Endometrial microvascular endothelial cells (primary cell): ENCODE results near the gene SLC18A2. TPM values are rescaled to one million over a fixed set of nuclear protein-coding genes. Genes with fewer than 3 reads are reported as not detected.

ENCODE experiments used
- in situ Hi-C: cut with HindIII; loops from 2 replicates; pipeline ENCODE4 v1.10.0; 2017; ENCODE audit warnings: low sequenced_read_pairs, low pct_unique_long_range_greater_than_20kb; ENCODE audit errors: inconsistent ontology term
- total RNA-seq: library from RNA; depleted of rRNA; stranded (reverse); fragments of >200 nt; gene quantifications from one replicate; pipeline ENCODE4 v1.2.3, GENCODE V29; 2015; ENCODE audit errors: inconsistent ontology term

Gene SLC18A2
- total RNA-seq: not detected

DNA sequence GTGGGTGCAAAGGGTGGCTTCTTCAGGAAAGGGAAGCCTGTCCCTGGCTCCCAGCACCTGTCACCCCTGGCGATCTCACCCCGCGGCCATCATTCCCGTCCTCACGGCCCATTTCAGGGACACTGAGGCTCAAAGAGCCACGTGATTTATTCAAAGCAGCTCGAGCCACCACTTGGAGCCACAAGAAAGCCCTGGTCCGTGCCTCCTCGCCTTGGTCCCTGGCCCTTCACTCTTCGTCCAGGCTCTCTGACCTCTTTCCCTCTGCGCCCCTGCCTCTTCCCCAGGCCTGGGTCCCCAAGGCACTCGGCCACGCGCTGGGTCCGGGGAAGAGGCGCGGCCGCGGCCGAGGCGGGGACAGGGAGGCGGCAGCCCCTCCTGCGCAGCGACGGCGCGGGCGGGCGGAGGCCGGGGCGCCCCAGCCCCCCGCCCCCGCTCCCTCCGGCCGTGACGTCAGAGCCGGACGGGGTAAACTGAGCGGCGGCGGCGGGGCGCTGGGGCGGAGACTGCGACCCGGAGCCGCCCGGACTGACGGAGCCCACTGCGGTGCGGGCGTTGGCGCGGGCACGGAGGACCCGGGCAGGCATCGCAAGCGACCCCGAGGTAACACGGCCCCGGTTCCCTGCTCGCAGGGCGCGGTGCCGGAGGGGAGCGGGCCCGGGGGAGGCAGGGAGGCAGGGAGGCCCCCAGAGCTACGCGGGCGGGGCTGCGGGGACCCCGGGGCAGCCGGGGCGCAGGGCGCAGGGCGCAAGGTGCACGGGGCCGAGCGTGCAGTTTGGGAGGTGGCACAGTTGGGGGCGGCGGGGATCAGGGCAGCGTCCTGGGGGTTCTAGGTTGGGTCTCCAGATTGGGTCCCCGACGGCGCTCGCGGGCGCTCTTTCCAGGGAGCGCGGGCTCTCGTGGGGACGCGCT, at the start of gene SLC18A2:
Gene SLC18A2 (plus strand): TSS at position 494 of the 909 bp plus-strand sequence. CDS start 580 bp downstream, outside the sequence.
- in situ Hi-C loops: no loop called here

DNA sequence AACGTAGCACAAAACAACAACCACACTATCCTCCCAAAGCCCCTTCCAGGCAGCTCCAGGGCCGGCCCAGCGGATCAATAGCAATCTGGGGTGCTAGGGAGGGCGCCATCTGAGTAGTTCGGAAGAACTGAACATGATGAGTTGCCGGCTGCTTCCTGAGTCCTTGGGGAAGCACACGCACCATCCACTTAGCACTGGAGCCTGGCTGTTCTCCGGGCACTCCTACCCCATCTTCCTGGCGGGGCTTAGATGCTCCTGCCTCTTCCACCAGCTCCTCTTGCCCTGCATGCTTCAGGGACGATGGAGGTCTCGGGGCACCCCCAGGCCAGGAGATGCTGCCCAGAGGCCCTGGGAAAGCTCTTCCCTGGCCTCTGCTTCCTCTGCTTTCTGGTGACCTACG, 43.7 kb upstream of the SLC18A2 start, which contains the start of gene KCNK18:
Gene KCNK18 (plus strand): TSS at position 301 of the 400 bp plus-strand sequence. CDS start 0 bp downstream, at position 301.
- in situ Hi-C loops: no loop called here

DNA sequence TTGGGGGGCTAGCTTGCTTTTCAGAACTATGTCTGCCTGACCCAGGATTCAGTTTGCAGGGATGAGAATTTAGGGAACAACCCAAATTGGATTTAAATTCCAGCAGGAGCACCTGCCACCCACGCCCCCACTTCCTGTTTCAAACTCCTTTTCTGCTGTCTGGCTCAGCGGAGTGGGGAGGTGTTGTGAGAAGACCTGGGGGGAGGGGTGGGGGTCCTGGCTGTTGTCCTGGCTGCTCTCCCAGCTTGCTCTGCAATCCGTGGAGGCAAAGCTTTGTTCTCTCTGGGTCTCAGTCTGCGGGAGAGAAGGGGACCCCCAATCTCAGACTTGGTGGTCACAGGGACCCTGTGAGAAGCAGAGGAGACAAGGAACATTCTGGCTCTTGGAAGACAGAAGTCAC, 42.8 kb upstream of the SLC18A2 start:
- in situ Hi-C loops: no loop called here

DNA sequence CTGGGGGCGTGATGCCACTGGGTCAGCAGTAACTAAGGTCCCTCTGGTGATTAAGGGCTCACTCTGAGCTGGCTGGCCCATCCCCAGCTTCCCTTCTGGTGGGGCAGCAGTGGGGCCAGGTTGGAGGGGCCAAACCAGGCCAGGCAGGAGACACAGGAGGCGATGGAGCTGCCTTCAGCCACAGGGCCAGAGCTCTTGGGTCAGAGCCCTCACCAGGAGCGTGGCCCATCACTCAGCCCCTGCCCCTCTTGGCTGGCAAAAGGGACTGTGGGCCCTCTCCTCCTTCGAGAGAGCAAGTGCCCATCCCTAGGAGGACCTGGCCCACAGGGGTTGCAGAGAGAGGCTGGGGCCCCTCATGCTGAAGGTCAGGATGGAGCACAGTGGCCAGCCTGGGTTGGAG, 39.1 kb upstream of the SLC18A2 start:
- in situ Hi-C loops: no loop called here

DNA sequence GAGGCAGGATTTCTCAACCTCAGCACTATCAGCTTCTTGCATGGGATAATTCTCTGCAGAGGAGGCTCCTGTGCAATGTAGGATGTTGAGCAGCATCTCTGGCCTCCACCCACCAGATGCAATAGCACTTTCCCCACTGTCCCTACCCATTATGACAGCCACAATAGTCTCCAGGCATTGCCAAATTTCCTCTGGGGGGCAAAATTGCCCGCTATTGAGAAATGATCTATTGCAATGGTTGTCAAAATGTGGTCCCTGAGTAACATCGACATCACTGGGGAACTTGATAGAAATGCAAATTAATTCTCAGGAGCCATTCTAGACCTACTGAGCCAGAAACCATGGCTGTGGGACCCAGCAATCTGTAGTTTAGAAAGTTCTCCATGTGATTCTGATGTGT, 36.6 kb upstream of the SLC18A2 start:
- in situ Hi-C loops: no loop called here

DNA sequence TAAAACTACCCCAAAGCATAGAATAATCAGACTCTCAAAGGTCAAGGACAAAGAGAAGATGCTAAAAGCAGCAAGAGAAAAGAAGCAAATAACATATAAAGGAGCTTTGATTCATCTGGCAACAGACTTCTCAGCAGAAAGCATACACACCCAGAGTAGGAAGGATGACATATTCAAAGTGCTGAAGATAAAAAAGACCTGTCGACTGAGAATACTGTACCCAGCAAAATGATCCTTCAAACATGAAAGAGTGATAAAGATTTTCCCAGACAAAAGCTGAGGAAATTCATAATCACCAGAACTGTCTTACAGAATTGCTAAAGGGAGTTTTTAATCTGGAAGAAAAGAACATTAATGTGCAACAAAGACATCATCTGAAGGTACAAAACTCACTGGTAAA, 28.7 kb upstream of the SLC18A2 start:
- in situ Hi-C loops: no loop called here

DNA sequence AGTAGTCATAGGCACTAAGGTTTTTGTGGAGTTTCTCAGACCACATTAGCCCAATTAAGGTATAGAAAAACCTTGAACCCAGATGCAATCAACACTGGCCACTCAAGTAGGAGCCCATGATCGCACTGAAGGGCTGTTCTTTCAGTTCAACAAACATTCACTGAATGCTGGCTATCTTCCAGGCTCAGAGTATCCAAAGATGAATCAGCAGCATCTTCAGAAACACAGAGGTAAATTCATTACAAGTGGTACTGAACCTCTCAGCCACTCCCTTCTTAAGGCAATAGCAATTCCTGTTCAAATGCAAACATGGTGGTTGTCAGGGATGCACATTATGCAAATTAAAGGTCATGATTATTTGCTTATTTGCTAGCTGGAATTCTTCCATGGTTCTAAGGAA, 26.5 kb upstream of the SLC18A2 start:
- in situ Hi-C loops: no loop called here

DNA sequence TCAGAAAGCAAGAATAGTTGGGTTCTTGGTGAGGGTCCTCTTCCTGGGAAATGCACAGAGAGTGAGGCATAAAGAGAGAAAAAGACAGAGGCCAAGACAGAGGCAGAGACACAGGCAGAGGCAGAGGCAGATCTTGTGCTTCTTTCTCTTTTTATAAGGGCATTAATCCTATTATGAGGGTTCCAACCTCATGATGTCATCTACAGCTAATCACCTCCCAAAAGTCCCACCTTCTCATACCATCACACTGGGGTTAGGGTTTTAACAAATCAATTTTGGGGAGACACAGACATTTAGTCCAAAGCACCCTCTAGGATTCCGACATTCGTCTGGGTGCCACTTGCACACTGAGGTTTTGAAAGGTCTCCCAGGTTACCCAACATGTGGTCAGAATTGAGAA, 25.8 kb upstream of the SLC18A2 start:
- in situ Hi-C loops: no loop called here

DNA sequence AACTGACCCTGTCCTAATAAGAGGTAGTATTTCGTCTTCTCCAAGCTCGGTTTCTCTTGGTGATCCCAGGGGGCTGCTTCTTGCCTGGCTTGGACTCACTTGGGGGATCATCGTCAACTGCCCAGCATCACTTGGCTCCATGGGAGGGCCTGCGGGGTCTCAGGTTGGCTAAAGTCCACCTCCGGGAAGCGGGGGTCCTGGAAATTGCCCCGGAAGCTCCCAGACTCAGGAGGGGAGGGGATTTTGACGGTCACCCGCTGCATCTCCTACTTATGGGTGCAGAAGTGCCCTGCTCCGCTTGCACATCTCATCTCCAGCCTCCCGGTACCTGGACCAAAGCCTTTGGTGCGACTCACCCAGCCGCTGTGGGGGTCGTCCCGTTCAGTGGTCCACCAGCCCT, 24.9 kb upstream of the SLC18A2 start:
- in situ Hi-C loops: no loop called here

DNA sequence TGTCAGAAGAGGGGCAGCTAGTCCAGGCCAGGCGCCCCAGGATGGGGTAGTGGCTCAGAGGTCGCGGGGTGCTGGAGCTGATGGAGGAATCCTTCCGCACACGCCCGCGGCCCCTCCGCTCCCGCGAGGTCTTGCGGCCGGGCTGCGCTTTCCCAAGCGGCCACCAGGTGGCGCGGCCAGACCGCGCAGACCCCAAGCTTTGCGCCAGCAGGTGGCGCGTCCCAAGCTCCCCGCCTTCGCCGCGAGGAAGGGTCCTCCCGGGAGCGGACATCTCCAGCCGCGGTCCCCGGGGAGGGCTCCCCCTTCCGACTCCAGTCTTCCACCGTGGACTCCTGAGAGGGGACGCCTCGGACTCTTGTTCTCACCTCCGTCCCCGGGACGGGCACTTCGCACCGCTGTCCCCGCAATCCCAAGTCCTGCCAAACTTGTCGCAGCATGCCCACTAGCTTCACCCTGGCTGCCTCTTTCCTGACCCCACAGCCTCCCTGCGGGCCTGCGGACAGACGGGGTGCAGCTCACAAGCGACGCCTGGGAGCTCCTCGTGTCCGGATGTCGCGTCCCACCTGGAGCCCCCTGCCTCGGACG, 24.2 kb upstream of the SLC18A2 start:
- in situ Hi-C loops: no loop called here

DNA sequence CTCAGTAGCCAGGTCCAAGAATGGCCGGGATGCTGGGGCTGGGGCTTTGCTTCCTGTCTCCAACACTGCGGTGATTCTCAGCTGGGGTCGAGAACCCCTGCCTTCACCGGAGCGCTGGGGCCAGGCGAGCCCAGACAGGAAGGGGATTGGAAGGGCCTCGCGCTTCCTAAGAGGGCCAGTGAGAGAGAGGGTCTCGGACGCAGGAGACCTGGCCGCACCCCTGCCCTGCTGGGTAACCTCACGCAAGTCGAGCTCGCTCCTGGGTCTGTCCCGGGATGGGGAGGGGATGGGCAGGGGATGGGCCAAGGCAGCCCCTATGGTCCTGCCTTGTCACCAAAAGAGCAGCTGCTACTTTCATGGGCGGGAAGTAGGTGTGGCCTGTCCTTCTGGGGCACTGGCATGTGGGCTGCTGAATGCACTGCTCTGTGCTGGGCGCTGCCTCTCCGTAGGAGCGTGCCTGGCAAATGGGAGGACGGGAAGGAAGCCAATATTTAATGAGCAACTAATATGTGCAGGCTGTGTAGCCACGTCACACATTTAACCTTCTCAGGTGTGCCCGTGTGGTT, 23.6 kb upstream of the SLC18A2 start:
- in situ Hi-C loops: no loop called here

DNA sequence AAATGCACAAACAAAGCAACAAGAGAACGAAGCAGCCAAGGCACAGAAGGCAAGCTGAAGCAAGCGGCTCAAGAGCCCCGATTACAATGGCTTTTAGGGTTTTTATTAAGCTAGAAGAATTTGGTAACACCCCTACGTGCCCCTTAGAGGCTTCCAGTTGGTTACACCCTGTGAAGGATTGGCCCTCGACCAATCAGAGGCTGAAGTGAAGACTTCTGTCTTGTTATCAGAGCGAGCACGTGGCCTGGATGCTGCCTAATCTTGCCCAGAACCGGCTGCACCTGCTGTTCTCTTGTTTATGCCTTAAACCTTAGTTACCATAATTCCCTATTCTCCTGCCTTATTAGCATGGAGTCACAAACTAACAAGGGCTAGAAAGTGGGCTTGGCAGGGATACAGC, 22.3 kb upstream of the SLC18A2 start:
- in situ Hi-C loops: no loop called here

DNA sequence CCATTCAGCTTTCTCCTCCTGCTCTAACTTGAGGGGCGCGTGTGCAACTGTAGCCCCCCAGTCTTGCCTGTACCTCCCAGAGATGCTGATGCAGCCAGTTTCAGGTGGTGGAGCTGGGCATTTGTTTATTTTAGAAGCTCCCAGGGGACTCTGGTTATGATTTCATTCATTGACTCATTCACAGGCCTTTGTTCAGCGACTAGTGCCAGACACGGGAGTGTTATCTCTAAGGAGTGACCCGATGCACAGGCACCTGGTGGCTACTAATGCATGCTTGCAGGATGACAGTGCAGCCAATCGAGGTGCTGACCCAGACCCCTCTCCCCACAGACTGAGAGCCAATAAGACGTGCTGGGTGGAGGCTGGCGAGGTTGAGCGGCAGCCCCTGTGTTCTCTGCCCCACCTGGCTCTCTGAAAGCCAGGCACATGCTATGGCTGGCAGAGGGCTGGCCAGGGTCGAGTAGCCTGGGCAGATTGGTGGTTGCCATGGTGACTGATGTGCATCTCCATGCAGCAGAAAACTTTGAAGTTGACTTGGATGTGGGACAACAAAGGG, 19.7 kb upstream of the SLC18A2 start:
- in situ Hi-C loops: no loop called here

DNA sequence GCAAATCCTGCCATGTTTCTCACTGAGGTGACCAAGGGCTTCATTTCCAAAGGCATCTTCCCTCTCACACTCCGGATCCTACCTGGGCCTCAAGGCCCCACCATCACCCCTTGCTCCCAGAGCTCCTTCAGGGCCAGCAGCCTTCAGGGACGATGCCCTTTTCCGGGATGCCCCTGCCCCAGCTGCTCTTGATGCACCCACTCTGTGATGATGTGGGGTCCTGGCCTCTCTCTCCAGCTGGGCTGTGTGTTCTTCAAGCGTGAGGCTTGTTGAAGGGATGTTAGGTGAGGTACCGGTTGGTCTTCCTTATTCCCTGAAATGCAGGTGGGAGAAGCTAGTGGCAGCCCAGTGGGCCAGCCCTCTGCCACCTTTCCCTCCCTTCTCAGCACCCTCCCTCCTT, 18.4 kb upstream of the SLC18A2 start:
- in situ Hi-C loops: no loop called here

DNA sequence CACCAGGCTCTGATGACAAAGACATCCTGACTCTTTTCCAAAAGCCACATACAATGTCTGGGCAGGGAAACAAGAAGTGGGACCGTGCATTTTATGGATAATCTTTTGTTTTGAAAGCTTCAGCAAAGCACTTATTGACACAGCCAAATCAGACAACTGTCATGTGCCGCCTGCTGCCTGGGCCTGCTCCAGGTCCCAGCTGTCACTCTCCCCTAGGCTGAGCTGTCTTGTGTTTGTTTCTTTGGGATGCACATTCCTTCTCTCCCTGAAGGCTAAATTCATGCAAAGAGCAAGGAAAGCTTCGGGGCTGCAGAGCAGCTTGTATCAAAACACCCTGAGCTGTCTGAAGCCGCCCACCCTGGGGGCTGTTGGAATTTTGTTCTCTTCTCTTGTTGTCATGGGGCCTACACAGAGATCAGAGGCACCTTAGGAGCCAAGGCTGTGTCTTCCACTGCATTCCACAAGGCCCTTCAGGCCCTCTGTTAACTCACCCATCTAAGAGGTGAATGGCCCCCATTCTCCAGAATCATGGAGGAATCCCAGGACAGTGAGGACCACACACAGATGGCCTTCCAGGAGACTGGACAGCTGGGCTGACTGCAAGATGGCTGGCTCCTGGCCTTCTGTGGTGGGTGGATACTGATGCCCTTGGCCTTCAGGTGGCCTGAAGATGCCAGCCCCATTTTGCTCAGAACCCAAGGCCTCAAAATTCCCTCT, 17.8 kb upstream of the SLC18A2 start:
- in situ Hi-C loops: no loop called here

DNA sequence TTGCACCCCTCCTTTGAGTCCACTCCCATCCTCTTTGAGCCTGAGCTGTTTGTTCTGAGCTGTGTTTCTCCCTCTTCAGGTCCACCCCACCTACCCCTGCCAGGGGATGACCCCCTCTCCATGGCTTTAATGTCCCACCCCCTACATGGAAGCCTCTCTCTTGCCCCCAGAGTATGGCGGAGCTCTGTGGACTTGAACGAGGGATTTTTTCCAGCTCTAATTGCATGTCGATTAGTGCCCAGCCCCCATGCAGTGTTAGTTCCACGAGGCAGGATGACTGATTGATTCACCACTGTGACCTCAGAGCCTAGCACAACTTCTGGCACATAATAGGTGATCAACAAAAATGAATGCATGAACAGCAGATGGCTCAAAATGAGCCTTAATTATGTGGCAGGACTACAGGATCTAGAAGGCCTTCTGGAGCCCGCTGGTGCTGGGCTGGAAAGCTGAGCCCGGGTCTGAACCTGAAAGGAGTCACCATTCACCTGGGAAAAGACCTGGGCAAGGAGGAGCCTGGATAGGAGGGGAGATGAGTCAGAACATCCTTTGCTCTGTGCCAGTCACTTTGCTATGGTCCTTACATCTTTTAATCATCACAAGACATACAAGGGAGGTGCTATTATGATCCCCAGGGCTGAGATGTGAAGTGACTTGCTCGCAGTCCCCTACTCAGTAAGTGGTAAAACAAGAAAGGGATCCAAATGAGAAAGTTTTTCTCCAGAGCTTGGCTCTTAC, 17.1 kb upstream of the SLC18A2 start:
- in situ Hi-C loops: no loop called here

DNA sequence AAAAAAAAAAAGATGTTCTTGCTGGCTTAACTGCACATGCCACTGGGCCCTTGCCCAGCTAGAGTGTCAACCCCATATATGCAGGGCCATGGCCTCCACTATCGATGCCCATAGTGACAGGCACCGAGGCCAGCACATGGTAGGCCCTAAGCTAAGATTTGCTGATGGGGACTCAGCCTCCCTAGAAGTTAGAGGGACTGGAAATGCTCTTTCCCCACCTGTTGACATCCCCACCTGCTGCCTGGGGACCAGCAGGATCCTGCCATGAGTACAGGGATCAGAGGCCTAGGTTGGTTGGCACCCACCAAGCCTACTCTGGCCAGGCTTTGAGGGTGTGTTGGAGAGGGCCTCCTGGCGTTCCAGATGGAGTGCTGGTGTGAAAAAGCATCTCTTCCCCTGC, 16.0 kb upstream of the SLC18A2 start:
- in situ Hi-C loops: no loop called here

DNA sequence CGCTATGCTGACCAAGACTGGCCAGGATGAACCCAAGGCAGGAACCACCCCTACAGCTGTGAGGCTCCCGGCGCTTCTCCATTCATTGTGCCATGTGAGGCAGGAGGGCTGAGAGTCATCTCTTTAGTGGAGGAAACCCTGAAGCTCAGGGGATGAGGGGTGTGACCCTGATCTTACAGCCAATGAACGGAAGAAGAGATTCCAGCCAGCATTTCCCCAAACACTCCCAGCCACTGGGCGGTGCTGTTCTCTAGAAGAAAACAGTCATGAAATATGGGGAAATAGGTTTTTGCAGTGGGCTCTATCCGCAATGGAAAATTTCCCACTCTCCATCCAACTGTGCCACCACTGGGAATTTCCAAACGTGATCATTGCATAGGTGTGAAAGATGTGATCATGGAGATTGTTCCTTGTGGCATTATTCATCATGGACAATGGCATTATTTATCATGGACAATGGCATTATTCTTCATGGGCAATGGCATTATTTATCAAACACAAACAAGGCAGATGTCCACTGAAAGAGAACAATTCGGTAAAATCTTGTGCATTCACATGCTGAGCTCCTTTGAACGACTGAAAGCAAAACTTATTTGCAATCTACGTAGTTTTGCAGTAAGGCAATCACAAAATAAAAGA, 14.0 kb upstream of the SLC18A2 start:
- in situ Hi-C loops: no loop called here
